HG02981 (cell line): Measurements from ENCODE around the gene SERPINA3.
"Not testable (repeated sequence)": the region's sequence is repeated elsewhere in the genome, so short reads cannot be mapped to it uniquely, and the experiment has no call there.

Experiments
- ATAC-seq: cut with Tn5 transposase; IDR thresholded peaks from one replicate; pipeline ENCODE4 v1.9.1; 2021; ENCODE audit warnings: mild to moderate bottlenecking, moderate library complexity; ENCODE audit not compliant: unreplicated experiment

SERPINA3 gene

GRCh38 chr14:94583557-94583956 lies 28.6 kb upstream of the SERPINA3 start:
- no peak for ATAC-seq

GRCh38 chr14:94584591-94585280 lies 27.5 kb upstream of the SERPINA3 start:
- ATAC-seq = no peak

- ATAC-seq = no peak
These were observed 25.6 kb upstream of the SERPINA3 start for GRCh38 chr14:94586635-94587034.

- no peak for ATAC-seq
These were observed 23.9 kb upstream of the SERPINA3 start for GRCh38 chr14:94588311-94588710.

- no peak for ATAC-seq
These were observed 21.1 kb upstream of the SERPINA3 start for GRCh38 chr14:94591073-94591472.

GRCh38 chr14:94591871-94592270 lies 20.3 kb upstream of the SERPINA3 start:
- no peak for ATAC-seq

GRCh38 chr14:94592457-94592856 lies 19.7 kb upstream of the SERPINA3 start:
- ATAC-seq = no peak

GRCh38 chr14:94593376-94593748 lies 18.8 kb upstream of the SERPINA3 start:
- no peak for ATAC-seq

GRCh38 chr14:94593749-94594431 lies 18.3 kb upstream of the SERPINA3 start:
- ATAC-seq = no peak

- no peak for ATAC-seq
These were observed 17.8 kb upstream of the SERPINA3 start for GRCh38 chr14:94594441-94594840.

- ATAC-seq = no peak
These were observed 16.3 kb upstream of the SERPINA3 start for GRCh38 chr14:94595912-94596311.

- no peak for ATAC-seq
These were observed 15.8 kb upstream of the SERPINA3 start for GRCh38 chr14:94596361-94596760.

GRCh38 chr14:94597788-94598187 lies 14.4 kb upstream of the SERPINA3 start:
- ATAC-seq = no peak

GRCh38 chr14:94598506-94598815 lies 13.7 kb upstream of the SERPINA3 start:
- no peak for ATAC-seq

- no peak for ATAC-seq
These were observed 13.2 kb upstream of the SERPINA3 start for GRCh38 chr14:94598816-94599655.

GRCh38 chr14:94599656-94600004 lies 12.6 kb upstream of the SERPINA3 start:
- ATAC-seq = no peak

GRCh38 chr14:94600148-94600545 lies 12.0 kb upstream of the SERPINA3 start:
- no peak for ATAC-seq

GRCh38 chr14:94601884-94602391 lies 10.3 kb upstream of the SERPINA3 start:
- ATAC-seq = no peak

GRCh38 chr14:94602722-94603121 lies 9.5 kb upstream of the SERPINA3 start:
- ATAC-seq = no peak

- ATAC-seq = no peak
These were observed 6.8 kb upstream of the SERPINA3 start for GRCh38 chr14:94605361-94605760.

GRCh38 chr14:94608966-94609365 lies 3.2 kb upstream of the SERPINA3 start:
- ATAC-seq = not testable (repeated sequence)

- ATAC-seq = no peak
These were observed 1.0 kb upstream of the SERPINA3 start for GRCh38 chr14:94611179-94611578.
